Lower leg skin (tissue), 4 donors: Measurements from ENCODE around the gene SLC27A6. TPM values are rescaled to one million over a fixed set of nuclear protein-coding genes. Genes with fewer than 3 reads are reported as not detected.

ENCODE experiments used
- DNase-seq, 2 donors: peaks; one replicate each; pipeline ENCODE4 v3.0.0-alpha.2; 2019; ENCODE audit warnings: low spot score in 2 of 2
- H3K4me3 ChIP-seq: fragments of 200-600 bp; sonication (generic); 2 replicates; pipeline ENCODE4 v1.5.1; 2017; ENCODE audit warnings: mild to moderate bottlenecking, low read depth; ENCODE audit not compliant: poor library complexity, severe bottlenecking
- POLR2A ChIP-seq, 2 donors: fragments of 450-650 bp; IDR thresholded peaks; one replicate each; pipeline ENCODE4 v1.6.1; 2016 to 2017; ENCODE audit warnings: antibody characterized with exemption in 2 of 2, mild to moderate bottlenecking in 1 of 2, moderate library complexity in 1 of 2
- WGBS, 2 donors: methylation state at CpG; one replicate each; pipeline ENCODE4 v1.1.5; 2018; 5-methylcytosine and 5-hydroxymethylcytosine counted together
- intact Hi-C: fragments of 100-400 bp; cut with DNase I; formaldehyde crosslinking; loops from one replicate; pipeline ENCODE4 v1.15.0; 2023; ENCODE audit warnings: low total_unique reads
- total RNA-seq, 4 donors: library from RNA; depleted of rRNA; stranded (reverse); fragments of >200 nt; gene quantifications; one replicate each; pipeline ENCODE4 v1.1.0, GENCODE V29; 2016
- TF ChIP-seq, protein P1 (sequence below), 3 donors: fragments of 450-650 bp; IDR thresholded peaks; one replicate each; pipeline ENCODE4 v1.5.1; 2016; ENCODE audit warnings: antibody characterized with exemption in 3 of 3, mild to moderate bottlenecking in 3 of 3, moderate library complexity in 2 of 3

The SLC27A6 gene
- total RNA-seq, 4 donors from 2014 or later: 0.38 to 2.5 (median 0.65) TPM

DNA sequence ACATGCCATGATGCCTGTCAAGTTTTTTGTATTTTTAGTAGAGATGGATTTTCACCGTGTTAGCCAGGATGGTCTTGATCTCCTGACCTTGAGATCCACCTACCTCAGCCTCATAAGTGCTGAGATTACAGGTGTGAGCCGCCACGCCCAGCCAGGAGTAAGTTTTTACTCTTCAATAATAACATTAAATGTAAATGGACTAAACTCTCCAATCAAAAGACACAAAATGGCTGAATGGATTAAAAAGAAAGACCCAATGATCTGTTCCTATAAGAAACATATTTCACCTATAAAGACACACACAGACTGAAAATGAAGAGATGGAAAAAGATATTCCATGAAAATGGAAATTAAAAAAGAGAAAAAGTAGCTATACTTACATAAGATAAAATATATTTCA lies 92.0 kb downstream of the SLC27A6 start:
- TF ChIP-seq POLR2A (IDR thresholded peaks at IDR 0.05): no peak
- TF ChIP-seq, protein P1, sequence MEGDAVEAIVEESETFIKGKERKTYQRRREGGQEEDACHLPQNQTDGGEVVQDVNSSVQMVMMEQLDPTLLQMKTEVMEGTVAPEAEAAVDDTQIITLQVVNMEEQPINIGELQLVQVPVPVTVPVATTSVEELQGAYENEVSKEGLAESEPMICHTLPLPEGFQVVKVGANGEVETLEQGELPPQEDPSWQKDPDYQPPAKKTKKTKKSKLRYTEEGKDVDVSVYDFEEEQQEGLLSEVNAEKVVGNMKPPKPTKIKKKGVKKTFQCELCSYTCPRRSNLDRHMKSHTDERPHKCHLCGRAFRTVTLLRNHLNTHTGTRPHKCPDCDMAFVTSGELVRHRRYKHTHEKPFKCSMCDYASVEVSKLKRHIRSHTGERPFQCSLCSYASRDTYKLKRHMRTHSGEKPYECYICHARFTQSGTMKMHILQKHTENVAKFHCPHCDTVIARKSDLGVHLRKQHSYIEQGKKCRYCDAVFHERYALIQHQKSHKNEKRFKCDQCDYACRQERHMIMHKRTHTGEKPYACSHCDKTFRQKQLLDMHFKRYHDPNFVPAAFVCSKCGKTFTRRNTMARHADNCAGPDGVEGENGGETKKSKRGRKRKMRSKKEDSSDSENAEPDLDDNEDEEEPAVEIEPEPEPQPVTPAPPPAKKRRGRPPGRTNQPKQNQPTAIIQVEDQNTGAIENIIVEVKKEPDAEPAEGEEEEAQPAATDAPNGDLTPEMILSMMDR (IDR thresholded peaks at IDR 0.05): no peak
- no peak overlapping the region for H3K4me3 ChIP-seq
- intact Hi-C loops: no loop called here
- no peak for DNase-seq
- WGBS, 2 donors: 88 to 93% methylated on average over 3 of the region's 3 CpGs

DNA sequence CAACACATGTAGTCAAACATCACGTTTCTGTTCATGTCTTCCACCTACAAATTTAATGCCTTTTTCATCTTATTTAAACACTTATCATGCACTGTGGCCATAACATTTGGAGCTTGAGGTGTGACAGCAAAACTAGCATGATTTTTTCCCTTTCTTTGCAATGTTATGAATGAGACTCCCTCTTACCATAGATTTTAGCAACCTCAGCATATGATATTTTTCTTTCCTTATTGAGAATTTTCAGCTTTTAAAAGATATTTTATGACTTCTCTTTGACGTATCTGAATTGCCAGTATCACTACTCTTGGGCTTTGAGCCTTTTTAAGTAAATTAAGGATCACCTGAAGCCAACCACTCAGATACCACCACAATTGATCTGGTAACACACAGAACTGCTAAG lies 96.6 kb downstream of the SLC27A6 start:
- no peak for DNase-seq
- no peak overlapping the region for H3K4me3 ChIP-seq
- TF ChIP-seq POLR2A (IDR thresholded peaks at IDR 0.05): no peak
- TF ChIP-seq, protein P1 (IDR thresholded peaks at IDR 0.05): no peak
- intact Hi-C loops: no loop called here
- 75% methylated on average over 2 of the region's 2 CpGs for WGBS, 2 donors

DNA sequence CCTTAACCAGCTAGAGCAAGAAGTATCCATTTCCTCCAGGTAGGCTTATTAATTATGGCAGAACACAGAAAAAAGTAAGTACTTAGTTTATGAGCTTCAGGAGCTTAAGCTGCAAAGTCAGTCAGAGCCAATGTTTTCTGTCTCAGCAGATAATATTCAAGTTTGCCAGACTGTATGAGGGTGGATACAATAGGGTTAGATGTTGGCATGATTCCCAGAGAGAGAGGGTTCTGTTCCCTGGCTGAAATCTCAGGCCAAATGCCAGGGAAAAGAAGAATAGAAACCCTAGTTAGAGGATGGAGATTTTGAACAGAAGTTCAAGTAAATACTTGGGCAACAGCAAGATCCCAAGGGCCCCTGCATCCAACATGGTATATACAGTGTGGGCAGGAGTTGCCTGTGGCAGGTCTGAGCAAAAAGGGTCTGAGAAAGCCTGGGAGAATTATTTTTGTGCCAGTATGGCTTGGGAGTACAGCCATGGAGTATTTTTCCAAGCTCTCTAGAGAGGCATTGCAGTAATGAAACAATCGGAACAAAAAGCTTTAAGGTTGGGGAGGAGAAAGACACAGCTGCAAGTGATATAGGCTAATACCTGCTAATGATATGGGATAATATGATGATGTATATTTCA lies 98.3 kb downstream of the SLC27A6 start:
- 27 to 29% methylated on average over 1 of the region's 1 CpG for WGBS, 2 donors
- no peak for DNase-seq
- no peak overlapping the region for H3K4me3 ChIP-seq
- intact Hi-C loops: no loop called here
- TF ChIP-seq POLR2A (IDR thresholded peaks at IDR 0.05): no peak
- TF ChIP-seq, protein P1 (IDR thresholded peaks at IDR 0.05): no peak

DNA sequence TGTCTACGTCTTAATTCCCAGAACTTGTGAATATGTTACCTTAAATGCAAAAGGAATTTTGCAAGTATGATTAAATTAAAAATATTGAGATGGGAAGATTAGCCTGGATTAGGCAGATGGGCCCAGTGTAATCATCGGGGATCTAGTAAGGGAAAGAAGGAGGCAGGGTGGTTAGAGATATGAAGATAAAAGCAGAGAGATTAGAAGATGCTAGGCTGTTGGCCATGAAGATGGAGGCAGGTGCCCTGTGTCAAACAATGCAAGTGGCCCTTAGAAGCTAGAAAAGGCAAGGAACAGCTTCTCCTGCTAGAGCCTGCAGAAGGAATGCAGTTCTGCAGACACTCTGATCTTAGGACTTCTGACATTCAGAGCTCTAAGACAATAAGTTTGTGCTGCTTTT lies 100.4 kb downstream of the SLC27A6 start:
- TF ChIP-seq, protein P1 (IDR thresholded peaks at IDR 0.05): no peak
- no peak for TF ChIP-seq POLR2A (IDR thresholded peaks at IDR 0.05)
- no peak for DNase-seq
- intact Hi-C loops: no loop called here
- 78 to 81% methylated on average over 2 of the region's 2 CpGs for WGBS, 2 donors
- H3K4me3 ChIP-seq: no peak overlapping the region

DNA sequence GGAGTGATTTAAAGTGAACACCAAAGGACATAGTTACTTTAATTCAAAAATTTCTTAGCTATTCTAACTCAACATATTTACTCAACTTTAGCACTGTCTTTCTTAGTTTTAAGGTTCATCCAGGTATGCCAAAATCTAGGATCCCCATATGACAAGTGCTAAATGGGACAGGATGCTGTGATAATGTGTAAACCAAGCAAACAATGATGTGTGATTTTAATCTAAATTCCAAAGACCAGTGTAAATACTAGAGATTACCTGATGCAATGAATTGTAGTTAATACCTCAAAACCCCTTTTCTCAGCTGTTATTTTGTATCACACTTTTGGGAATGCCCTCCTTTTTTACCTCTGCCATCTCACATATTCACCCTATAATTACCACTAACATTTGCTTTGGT lies 102.5 kb downstream of the SLC27A6 start:
- TF ChIP-seq, protein P1 (IDR thresholded peaks at IDR 0.05): no peak
- DNase-seq: no peak
- intact Hi-C loops: no loop called here
- H3K4me3 ChIP-seq: no peak overlapping the region

DNA sequence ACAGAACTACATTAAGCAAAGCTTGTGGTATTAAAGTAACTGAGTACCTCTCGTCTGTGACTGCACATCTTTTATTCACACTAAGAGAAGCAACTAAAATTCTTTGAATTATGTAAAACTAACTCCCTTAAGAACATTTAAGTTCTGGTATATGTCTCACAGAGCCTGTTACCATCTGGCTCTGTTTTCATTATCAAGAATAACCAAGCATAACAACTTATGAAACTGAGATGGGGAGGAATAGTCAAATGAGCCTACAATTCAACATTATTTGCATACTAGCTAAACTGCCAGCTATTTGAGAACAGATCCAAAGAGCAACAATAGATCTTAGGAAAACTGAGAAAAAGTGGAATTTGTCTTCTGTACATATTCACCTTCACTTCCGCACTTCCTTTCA lies 104.0 kb downstream of the SLC27A6 start:
- DNase-seq: no peak
- H3K4me3 ChIP-seq: no peak overlapping the region
- TF ChIP-seq, protein P1 (IDR thresholded peaks at IDR 0.05): no peak
- TF ChIP-seq POLR2A (IDR thresholded peaks at IDR 0.05): no peak
- 91 to 94% methylated on average over 2 of the region's 2 CpGs for WGBS, 2 donors
- intact Hi-C loops: no loop called here
